PC-3 (cell line): ENCODE measurements around the gene CAPN8.

Source experiments
- EZH2phosphoT487 ChIP-seq: fragments of 300-600 bp; sonication (generic); IDR thresholded peaks from 2 replicates; pipeline ENCODE4 v1.6.1; 2018; ENCODE audit warnings: mild to moderate bottlenecking, antibody characterized with exemption, low read length, borderline replicate concordance
- TF ChIP-seq, protein P1 (sequence below): fragments of 300-600 bp; sonication (generic); conservative IDR thresholded peaks from 2 replicates; pipeline ENCODE4 v1.5.1; 2017; ENCODE audit warnings: antibody characterized with exemption, low read depth, mild to moderate bottlenecking, low read length

DNA sequence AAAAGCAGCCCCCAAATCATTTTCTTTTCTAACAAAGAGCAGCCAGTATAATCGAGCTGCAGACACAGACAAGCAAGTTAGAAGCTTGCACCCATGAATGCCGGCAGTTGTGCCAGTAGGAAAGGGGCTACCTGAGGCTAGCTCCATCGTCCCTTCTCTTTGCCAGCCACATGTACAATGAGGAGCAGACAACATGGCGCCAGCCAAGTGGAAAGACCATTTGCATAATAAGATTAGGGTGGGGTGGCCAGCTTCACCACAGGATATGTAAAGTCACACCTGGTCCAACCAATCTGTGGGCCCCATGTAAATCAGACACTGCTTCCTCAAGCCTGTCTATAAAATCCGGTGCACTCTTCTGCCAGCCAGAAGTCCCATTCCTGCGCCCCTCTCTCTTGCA, 168.6 kb downstream of the CAPN8 start:
- TF ChIP-seq, protein P1, sequence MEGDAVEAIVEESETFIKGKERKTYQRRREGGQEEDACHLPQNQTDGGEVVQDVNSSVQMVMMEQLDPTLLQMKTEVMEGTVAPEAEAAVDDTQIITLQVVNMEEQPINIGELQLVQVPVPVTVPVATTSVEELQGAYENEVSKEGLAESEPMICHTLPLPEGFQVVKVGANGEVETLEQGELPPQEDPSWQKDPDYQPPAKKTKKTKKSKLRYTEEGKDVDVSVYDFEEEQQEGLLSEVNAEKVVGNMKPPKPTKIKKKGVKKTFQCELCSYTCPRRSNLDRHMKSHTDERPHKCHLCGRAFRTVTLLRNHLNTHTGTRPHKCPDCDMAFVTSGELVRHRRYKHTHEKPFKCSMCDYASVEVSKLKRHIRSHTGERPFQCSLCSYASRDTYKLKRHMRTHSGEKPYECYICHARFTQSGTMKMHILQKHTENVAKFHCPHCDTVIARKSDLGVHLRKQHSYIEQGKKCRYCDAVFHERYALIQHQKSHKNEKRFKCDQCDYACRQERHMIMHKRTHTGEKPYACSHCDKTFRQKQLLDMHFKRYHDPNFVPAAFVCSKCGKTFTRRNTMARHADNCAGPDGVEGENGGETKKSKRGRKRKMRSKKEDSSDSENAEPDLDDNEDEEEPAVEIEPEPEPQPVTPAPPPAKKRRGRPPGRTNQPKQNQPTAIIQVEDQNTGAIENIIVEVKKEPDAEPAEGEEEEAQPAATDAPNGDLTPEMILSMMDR: no peak
- TF ChIP-seq EZH2phosphoT487: no peak
